GM19238 (cell line): ENCODE data around the gene PTPRT.

Experiments
- DNase-seq: peaks from one replicate; pipeline ENCODE4 v3.0.0; 2011; ENCODE audit warnings: low spot score; ENCODE audit not compliant: insufficient read length

PTPRT gene

GRCh38 chr20:42341654-42342053 is 848.1 kb downstream of the PTPRT start:
- DNase-seq = no peak

- DNase-seq = no peak
Measured at GRCh38 chr20:42340368-42340767, 849.3 kb downstream of the PTPRT start.

- DNase-seq = no peak
Measured at GRCh38 chr20:42338294-42339201, 851.2 kb downstream of the PTPRT start.

DNA sequence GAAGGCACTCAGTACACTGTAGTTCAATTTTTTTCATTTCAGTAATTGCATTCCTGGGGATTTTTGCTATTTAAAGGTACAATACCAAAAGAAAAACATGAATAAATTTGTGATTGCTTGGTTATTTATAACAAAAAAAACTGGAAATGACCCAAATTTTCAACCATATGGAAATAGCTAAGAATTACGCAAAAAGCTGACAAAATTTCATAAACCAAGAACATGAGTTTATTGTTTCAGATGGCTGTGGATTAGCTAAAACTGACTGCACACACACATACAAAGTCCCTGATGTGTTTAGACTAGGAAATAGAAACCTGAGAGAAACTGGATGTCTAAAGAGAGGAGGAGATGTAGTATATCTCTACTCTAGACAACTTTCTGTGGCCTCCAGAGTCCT is 853.1 kb downstream of the PTPRT start:
- no peak for DNase-seq

DNA sequence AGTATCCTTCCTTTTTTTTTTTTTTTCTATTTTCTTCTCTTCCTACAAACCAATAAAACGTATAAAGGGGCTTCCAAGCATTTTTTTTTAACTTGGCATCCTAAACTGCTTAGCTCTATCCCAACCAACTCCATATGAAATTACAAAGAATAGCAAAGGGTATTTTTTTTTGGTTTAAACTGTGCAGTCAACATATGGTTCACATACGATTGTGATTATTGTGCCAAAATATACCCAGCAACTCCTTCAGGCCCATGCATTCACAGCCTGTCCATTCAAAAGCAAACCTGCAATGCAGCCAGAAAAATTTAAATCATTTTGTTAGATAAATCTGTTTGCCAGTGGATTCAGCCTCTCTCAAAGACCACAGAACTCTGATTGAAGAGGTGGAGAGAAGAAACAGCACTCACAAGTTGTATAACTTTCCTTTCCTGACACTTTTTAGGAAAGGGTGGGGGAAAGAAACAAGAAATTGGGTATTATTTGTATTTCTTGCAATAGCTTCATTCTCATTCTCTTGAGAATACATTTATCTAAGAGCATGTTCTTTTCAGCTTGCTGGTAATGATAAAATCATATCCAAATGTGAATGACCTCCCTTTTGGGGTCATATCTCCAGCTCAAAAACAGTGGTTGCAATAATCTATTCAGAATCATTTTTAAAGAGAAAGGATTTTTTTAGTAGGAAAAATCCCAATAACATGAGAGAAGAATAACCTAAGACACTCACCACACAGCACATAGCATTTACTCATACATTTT is 870.3 kb downstream of the PTPRT start:
- DNase-seq = no peak

DNA sequence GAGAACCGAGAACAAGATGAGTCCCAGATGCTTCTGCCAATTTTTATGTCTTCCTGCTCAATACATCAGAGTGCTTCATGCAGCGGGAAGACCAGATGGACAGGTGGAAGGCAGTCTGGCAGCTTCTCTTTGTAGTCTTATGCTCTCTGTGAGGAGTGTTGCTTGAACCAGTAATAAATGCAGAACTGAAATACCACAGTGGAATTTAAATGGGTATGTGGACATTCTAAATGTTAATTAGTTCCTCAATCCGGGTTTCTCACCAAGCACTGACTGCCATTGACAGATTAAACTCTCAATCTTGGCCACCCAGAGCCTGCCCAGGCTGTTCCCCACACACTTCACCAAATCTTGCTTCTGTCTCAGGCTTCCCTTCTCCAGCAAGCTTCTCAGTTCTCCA is 876.0 kb downstream of the PTPRT start:
- DNase-seq = no peak

- no peak for DNase-seq
Measured at GRCh38 chr20:42309050-42309449, 880.7 kb downstream of the PTPRT start.

GRCh38 chr20:42308171-42308570 is 881.5 kb downstream of the PTPRT start:
- no peak for DNase-seq

- DNase-seq = no peak
Measured at GRCh38 chr20:42295592-42295991, 894.1 kb downstream of the PTPRT start.

- DNase-seq = no peak
Measured at GRCh38 chr20:42294976-42295375, 894.7 kb downstream of the PTPRT start.

GRCh38 chr20:42281801-42282200 is 907.9 kb downstream of the PTPRT start:
- DNase-seq = no peak

- DNase-seq = no peak
Measured at GRCh38 chr20:42276718-42277602, 912.7 kb downstream of the PTPRT start.

- no peak for DNase-seq
Measured at GRCh38 chr20:42274986-42275385, 914.7 kb downstream of the PTPRT start.

- no peak for DNase-seq
Measured at GRCh38 chr20:42272516-42272915, 917.2 kb downstream of the PTPRT start.

DNA sequence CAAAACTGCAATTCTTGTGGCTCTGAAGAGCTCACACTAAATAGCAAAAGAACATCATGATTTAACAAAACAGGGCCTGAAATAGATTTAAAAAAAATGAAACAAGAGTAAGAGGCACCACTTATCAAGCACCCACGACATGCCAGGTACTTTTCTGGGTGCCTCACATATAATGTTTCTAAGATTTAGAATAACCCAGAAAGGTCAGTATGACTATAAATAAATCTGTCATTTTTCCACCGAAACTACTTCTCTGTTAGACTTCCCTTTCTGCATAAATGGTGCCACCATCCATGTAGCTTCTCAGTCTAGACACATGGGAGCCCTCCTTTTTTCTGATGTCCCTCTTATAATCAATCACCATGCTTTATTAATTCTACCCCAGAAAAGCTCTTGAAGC is 919.2 kb downstream of the PTPRT start:
- no peak for DNase-seq

DNA sequence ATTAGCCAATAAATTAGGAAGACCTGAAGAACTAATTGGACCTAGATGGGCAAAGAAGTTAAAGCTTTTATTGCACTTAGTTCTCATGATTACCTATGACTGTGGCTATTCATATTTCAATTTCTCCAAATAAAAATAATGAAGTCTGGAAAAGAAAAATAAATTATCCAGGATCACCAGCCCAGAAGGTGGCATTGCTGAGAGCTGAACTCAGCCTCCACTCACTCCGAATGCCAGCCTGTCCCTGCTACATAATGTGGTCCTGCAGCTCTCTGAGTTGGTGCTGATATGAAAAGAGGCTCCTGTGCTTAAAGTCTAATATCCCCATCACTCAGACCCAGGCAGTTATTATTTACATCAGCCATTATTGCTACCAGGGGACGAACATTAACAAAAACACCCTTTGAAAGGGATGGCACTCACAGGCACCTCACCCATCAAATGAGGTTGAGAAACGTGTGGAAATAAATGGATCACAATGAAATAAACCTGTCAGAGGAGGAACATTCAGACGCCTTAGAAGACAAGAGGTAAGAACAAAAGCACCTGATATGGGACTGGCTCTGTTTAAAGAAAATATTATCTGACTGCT is 921.8 kb downstream of the PTPRT start:
- DNase-seq = no peak

GRCh38 chr20:42261766-42262270 is 927.9 kb downstream of the PTPRT start:
- no peak for DNase-seq

DNA sequence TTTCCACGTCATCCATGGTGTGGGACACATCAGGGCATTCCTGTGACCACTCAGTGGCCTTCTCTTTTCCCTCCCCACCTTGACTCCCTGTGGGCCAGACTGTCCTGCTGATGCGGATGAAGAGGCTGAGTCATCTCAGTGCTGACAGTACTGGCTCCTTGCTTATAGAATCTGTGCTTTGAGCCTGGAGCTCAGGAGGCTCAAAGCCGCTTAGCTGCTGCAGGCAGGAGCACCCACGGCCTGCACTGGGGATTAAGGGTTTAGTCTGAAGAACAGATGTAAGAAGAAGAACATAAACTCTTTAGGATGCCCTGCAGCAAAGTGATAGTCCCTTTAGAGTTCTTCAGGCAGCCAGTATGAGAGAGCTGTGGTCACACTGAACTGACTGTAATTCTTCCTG is 929.5 kb downstream of the PTPRT start:
- no peak for DNase-seq

GRCh38 chr20:42259389-42259788 is 930.3 kb downstream of the PTPRT start:
- DNase-seq = no peak

- no peak for DNase-seq
Measured at GRCh38 chr20:42258564-42259302, 931.0 kb downstream of the PTPRT start.
